GM12891 (cell line): ENCODE data around the gene GTF2H2C.
"Not testable (repeated sequence)": the region's sequence is repeated elsewhere in the genome, so short reads cannot be mapped to it uniquely, and the experiment has no call there.

Source experiments
- POLR2A ChIP-seq: IDR thresholded peaks from 2 replicates; pipeline ENCODE4 v1.6.1; 2011; ENCODE audit warnings: low read depth, low read length, control low read depth
- POLR2AphosphoS5 ChIP-seq: IDR thresholded peaks from 2 replicates; pipeline ENCODE4 v1.6.1; 2011; ENCODE audit warnings: low read depth, low read length, control low read depth
- TAF1 ChIP-seq: IDR thresholded peaks from 2 replicates; pipeline ENCODE4 v1.6.1; 2011; ENCODE audit warnings: low read depth, low read length, control low read depth

DNA sequence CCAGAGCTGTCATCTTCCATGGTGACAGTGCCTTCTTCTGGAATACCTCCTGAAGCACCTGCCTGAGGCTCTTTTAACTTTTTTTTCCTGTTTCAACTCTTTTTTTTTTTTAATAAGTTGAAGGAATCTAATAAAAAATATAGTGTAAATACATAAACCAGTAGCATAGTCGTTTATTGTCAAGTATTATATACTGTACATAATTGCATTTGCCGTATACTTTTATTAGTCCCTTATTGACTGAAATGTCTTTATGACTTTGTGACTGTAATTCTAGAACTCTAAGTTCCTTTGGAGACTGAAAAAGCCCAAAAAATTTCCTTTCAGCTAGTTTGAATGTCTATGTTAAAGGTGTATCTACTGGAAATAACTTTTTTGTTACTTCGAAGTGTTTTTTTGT lies 22.1 kb upstream of the GTF2H2C start:
- TF ChIP-seq POLR2A, POLR2AphosphoS5, TAF1: not testable (repeated sequence)
